Liver (tissue), 9 donors: ENCODE measurements around the gene GGCX. TPM values are rescaled to one million over a fixed set of nuclear protein-coding genes. Genes with fewer than 3 reads are reported as not detected.
A peak's percentile ranks its signal among the peaks of the same experiment; 100 is the strongest.

Experiments
- DNase-seq: peaks from one replicate; pipeline ENCODE4 v3.0.0-alpha.2; 2017; ENCODE audit warnings: low spot score
- H3K27ac ChIP-seq, 2 donors: one replicate each; pipeline ENCODE4 v1.7.0; 2013; ENCODE audit warnings: inconsistent platforms in 2 of 2, low read length in 2 of 2, control low read depth in 1 of 2, low read depth in 1 of 2, mild to moderate bottlenecking in 1 of 2
- H3K27me3 ChIP-seq, 4 donors: one replicate each; pipeline versions ENCODE4 v1.6.1 to v1.7.0; 2013; ENCODE audit warnings: low read length in 3 of 4, inconsistent platforms in 1 of 4, mild to moderate bottlenecking in 1 of 4, moderate library complexity in 1 of 4; ENCODE audit not compliant: control insufficient read depth in 4 of 4, insufficient read depth in 4 of 4
- H3K36me3 ChIP-seq, 4 donors: one replicate each; pipeline versions ENCODE4 v1.6.1 to v1.7.0; 2013; ENCODE audit warnings: low read length in 3 of 4, mild to moderate bottlenecking in 3 of 4, low read depth in 1 of 4, moderate library complexity in 1 of 4; ENCODE audit not compliant: control insufficient read depth in 4 of 4, insufficient read depth in 3 of 4
- H3K4me1 ChIP-seq, 4 donors: one replicate each; pipeline versions ENCODE4 v1.6.1 to v1.7.0; 2013; ENCODE audit warnings: low read length in 3 of 4, mild to moderate bottlenecking in 3 of 4, moderate library complexity in 1 of 4; ENCODE audit not compliant: control insufficient read depth in 4 of 4, insufficient read depth in 4 of 4
- H3K4me3 ChIP-seq, 3 donors: one replicate each; pipeline versions ENCODE4 v1.6.1 to v1.7.0; 2013; ENCODE audit warnings: low read length in 3 of 3, control low read depth in 1 of 3, low read depth in 1 of 3, mild to moderate bottlenecking in 1 of 3
- H3K9ac ChIP-seq, 2 donors: one replicate each; pipeline ENCODE4 v1.7.0; 2013; ENCODE audit warnings: low read length in 2 of 2, mild to moderate bottlenecking in 2 of 2, moderate library complexity in 2 of 2, control low read depth in 1 of 2, low read depth in 1 of 2
- H3K9me3 ChIP-seq, 4 donors: one replicate each; pipeline versions ENCODE4 v1.6.1 to v1.7.0; 2013; ENCODE audit warnings: low read length in 3 of 4; ENCODE audit not compliant: control insufficient read depth in 4 of 4
- ATF3 ChIP-seq: IDR thresholded peaks from 2 replicates; pipeline ENCODE4 v1.6.1; 2016; ENCODE audit warnings: antibody characterized with exemption
- FOXA1 ChIP-seq: IDR thresholded peaks from 2 replicates; pipeline ENCODE4 v1.6.1; 2016; ENCODE audit warnings: antibody characterized with exemption
- GABPA ChIP-seq, 2 donors: IDR thresholded peaks in 1 of 2; conservative IDR thresholded peaks in 1 of 2; 2 replicates each; pipeline ENCODE4 v1.6.1; 2016; ENCODE audit warnings: antibody characterized with exemption in 2 of 2, mild to moderate bottlenecking in 1 of 2, moderate library complexity in 1 of 2
- HNF4A ChIP-seq, 2 donors: conservative IDR thresholded peaks; 2 replicates each; pipeline ENCODE4 v1.6.1; 2016; ENCODE audit warnings: antibody characterized with exemption in 2 of 2, mild to moderate bottlenecking in 2 of 2
- HNF4G ChIP-seq: IDR thresholded peaks from 2 replicates; pipeline ENCODE4 v1.6.1; 2016; ENCODE audit warnings: antibody characterized with exemption
- JUND ChIP-seq, 2 donors: IDR thresholded peaks; 2 replicates each; pipeline ENCODE4 v1.6.1; 2016; ENCODE audit warnings: antibody characterized with exemption in 2 of 2
- NR2F2 ChIP-seq: IDR thresholded peaks from 2 replicates; pipeline ENCODE4 v1.6.1; 2016; ENCODE audit warnings: antibody characterized with exemption
- RAD21 ChIP-seq, 2 donors: IDR thresholded peaks; 2 replicates each; pipeline ENCODE4 v1.6.1; 2016; ENCODE audit warnings: antibody characterized with exemption in 2 of 2, mild to moderate bottlenecking in 2 of 2
- RXRA ChIP-seq, 2 donors: IDR thresholded peaks; 2 replicates each; pipeline ENCODE4 v1.6.1; 2017 to 2018; ENCODE audit warnings: antibody characterized with exemption in 2 of 2, mild to moderate bottlenecking in 1 of 2
- SP1 ChIP-seq: IDR thresholded peaks from 2 replicates; pipeline ENCODE4 v1.6.1; 2018; ENCODE audit warnings: antibody characterized with exemption, mild to moderate bottlenecking
- TAF1 ChIP-seq: conservative IDR thresholded peaks from 2 replicates; pipeline ENCODE4 v1.6.1; 2016; ENCODE audit warnings: antibody characterized with exemption, mild to moderate bottlenecking
- whole genome bisulfite sequencing: extraction: QIAGEN DNeasy Blood & Tissue Kit; methylation state at CpG from one replicate; pipeline ENCODE4 v1.1.7; 2013; 5-methylcytosine and 5-hydroxymethylcytosine counted together
- polyA plus RNA-seq, 2 donors: library from polyadenylated mRNA; stranded (reverse) in 1 of 2; unstranded in 1 of 2; fragments of 200-250 nt in 1 of 2; fragments of >200 nt in 1 of 2; fragmentation: Nextera tagmentation in 1 of 2; extraction: Ambion mirVana in 1 of 2; gene quantifications; one replicate each; pipeline versions ENCODE4 v1.2.1 to v1.2.3, GENCODE V29; 2013 to 2015
- total RNA-seq, 2 donors: library from RNA; depleted of rRNA; stranded (reverse); fragments of >200 nt; gene quantifications; one replicate each; pipeline ENCODE4 v1.2.3, GENCODE V29; 2014
- TF ChIP-seq, protein P1 (sequence below): fragments of 150-350 bp; IDR thresholded peaks from 2 replicates; pipeline ENCODE4 v1.5.1; 2017; ENCODE audit warnings: improper control_type of control experiment, low read depth, low read length; ENCODE audit not compliant: missing input control
- TF ChIP-seq, protein P2 (sequence below): IDR thresholded peaks from 2 replicates; pipeline ENCODE4 v1.6.1; 2016; ENCODE audit warnings: antibody characterized with exemption
- donor health status: healthy.
- donor health status: healthy.
- donor health status: healthy.
- donor health status: healthy.
- donor health status: healthy.

GGCX gene
- total and polyA plus RNA-seq, 4 donors: 67.3 to 189 (median 90.4) TPM

DNA sequence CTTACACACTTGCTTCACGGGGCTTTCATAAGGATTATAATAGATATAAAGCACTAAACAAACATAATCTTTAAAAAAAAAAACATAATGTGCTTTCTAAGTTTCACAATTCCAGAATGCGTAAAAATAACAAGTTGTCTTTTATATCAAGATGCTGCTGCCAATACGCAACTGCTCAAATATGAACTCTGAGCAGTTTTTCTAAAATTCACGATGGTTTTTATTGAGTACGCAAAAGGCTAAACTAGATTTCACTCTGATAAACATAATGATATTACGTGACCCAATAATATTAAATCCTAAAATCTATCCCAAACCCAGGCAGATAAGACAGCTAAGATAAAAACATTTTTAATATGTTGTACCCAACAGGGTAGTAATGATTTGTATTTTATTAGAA is 47.0 kb downstream of the GGCX start:
- TF ChIP-seq, protein P1, sequence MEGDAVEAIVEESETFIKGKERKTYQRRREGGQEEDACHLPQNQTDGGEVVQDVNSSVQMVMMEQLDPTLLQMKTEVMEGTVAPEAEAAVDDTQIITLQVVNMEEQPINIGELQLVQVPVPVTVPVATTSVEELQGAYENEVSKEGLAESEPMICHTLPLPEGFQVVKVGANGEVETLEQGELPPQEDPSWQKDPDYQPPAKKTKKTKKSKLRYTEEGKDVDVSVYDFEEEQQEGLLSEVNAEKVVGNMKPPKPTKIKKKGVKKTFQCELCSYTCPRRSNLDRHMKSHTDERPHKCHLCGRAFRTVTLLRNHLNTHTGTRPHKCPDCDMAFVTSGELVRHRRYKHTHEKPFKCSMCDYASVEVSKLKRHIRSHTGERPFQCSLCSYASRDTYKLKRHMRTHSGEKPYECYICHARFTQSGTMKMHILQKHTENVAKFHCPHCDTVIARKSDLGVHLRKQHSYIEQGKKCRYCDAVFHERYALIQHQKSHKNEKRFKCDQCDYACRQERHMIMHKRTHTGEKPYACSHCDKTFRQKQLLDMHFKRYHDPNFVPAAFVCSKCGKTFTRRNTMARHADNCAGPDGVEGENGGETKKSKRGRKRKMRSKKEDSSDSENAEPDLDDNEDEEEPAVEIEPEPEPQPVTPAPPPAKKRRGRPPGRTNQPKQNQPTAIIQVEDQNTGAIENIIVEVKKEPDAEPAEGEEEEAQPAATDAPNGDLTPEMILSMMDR: no peak
- TF ChIP-seq TAF1: no peak
- no peak for TF ChIP-seq HNF4A (conservative IDR thresholded peaks at IDR 0.05)
- TF ChIP-seq GABPA (IDR thresholded peaks at IDR 0.05 in 1 of 2, conservative IDR thresholded peaks at IDR 0.05 in 1 of 2): no peak
- no peak for TF ChIP-seq JUND (IDR thresholded peaks at IDR 0.05)
- TF ChIP-seq FOXA1: no peak
- TF ChIP-seq HNF4G: no peak
- TF ChIP-seq RAD21 (IDR thresholded peaks at IDR 0.05): no peak
- no peak for TF ChIP-seq NR2F2
- no peak for TF ChIP-seq SP1
- no peak for TF ChIP-seq ATF3
- no peak for TF ChIP-seq RXRA (IDR thresholded peaks at IDR 0.05)
- TF ChIP-seq, protein P2, sequence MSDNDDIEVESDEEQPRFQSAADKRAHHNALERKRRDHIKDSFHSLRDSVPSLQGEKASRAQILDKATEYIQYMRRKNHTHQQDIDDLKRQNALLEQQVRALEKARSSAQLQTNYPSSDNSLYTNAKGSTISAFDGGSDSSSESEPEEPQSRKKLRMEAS: no peak
- no peak for DNase-seq
- H3K9me3 ChIP-seq: no peaks in the 10 kb centered on the region
- no peak overlapping the region for H3K9ac ChIP-seq
- no peak overlapping the region for H3K27ac ChIP-seq
- no peak overlapping the region for H3K4me3 ChIP-seq
- peaks cover 2 to 13% (median 7%) of the 10 kb centered on the region in 4 donors for H3K4me1 ChIP-seq
- no peaks in the 10 kb centered on the region for H3K36me3 ChIP-seq
- WGBS: 65% methylated on average over 6 of the region's 6 CpGs
- no peaks in the 10 kb centered on the region for H3K27me3 ChIP-seq

DNA sequence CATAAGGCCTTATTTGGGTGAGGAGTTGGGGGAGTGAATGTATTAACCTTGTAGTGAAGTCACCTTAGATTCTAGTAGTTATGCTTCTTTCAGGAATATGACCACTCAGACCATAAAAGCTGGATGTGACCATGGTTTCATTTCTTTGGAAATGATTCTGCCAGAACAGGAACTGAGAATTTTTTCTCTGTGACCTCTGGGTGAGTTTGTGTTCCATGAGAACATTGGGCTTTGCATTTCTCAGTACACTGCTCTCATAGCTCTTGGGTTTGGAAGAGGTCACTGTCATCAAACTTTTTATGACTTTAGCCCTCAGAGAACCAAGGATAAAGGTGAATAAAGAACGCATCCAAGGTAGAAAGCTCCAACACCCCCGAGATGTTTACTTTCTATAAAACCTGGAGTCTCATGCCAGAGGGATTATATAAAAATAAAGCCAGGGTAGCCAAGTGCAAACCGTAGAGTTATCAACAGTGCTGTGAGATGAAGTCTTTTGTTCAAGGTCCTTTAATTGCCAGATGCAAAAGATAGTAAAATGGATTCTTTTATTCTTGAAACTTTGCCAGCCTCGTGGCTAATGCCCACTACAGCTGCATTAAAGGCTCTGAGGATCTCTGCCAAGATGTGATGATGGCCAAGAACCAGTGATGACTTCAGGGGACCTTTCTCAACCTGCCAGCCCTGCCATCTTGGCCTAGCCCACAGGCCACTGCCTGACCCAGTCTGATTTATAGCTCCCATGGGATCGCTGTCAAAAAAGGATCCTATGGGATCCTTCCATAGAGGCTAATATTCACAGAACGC is 50.1 kb downstream of the GGCX start:
- 75% methylated on average over 6 of the region's 6 CpGs for WGBS
- no peak overlapping the region for H3K9ac ChIP-seq
- DNase-seq: no peak
- no peaks in the 10 kb centered on the region for H3K9me3 ChIP-seq
- H3K27ac ChIP-seq: no peak overlapping the region
- no peaks in the 10 kb centered on the region for H3K27me3 ChIP-seq
- H3K4me3 ChIP-seq: no peak overlapping the region
- TF ChIP-seq NR2F2 (peak; percentile 55), RXRA (IDR thresholded peaks at IDR 0.05) (no peak), ATF3 (no peak)
- TF ChIP-seq, protein P2: no peak
- H3K36me3 ChIP-seq: no peaks in the 10 kb centered on the region
- peaks cover 0 to 2% (median 1%) of the 10 kb centered on the region in 4 donors for H3K4me1 ChIP-seq

GRCh38 chr2:85506768-85507181 is 54.5 kb downstream of the GGCX start:
- Histone ChIP-seq H3K27me3 (no peaks in the 10 kb centered on the region), H3K27ac (no peak overlapping the region), H3K9me3 (no peaks in the 10 kb centered on the region), H3K36me3 (no peaks in the 10 kb centered on the region), H3K4me1 (peaks cover 0 to 10% (median 4%) of the 10 kb centered on the region in 4 donors), H3K9ac (no peak overlapping the region), H3K4me3 (no peak overlapping the region)
- TF ChIP-seq FOXA1: no peak
- TF ChIP-seq, protein P1: no peak
- TF ChIP-seq TAF1: no peak
- TF ChIP-seq HNF4G: no peak
- 83% methylated on average over 7 of the region's 7 CpGs for WGBS
- DNase-seq: no peak
